NCI-H748 treated with DMSO at 0.1 percent for 48 hours (cell line): ENCODE results near the gene POU2F1.
"Not testable (repeated sequence)": the region's sequence is repeated elsewhere in the genome, so short reads cannot be mapped to it uniquely, and the experiment has no call there.

Experiments used
- DNase-seq: peaks from one replicate; lab custom pipeline; 2025; lab: John Stamatoyannopoulos, UW

The POU2F1 gene

GRCh38 chr1:167231873-167232450 is 11.3 kb downstream of the POU2F1 start:
- no peak for DNase-seq

- DNase-seq = no peak
These were observed 12.1 kb downstream of the POU2F1 start for GRCh38 chr1:167232801-167233200.

GRCh38 chr1:167233373-167233772 is 12.7 kb downstream of the POU2F1 start:
- no peak for DNase-seq

- no peak for DNase-seq
These were observed 16.3 kb downstream of the POU2F1 start for GRCh38 chr1:167237000-167237399.

- DNase-seq = no peak
These were observed 18.0 kb downstream of the POU2F1 start for GRCh38 chr1:167238713-167239112.

- no peak for DNase-seq
These were observed 18.6 kb downstream of the POU2F1 start for GRCh38 chr1:167239257-167239656.

GRCh38 chr1:167244244-167244643 is 23.6 kb downstream of the POU2F1 start:
- no peak for DNase-seq

- not testable (repeated sequence) for DNase-seq
These were observed 24.5 kb downstream of the POU2F1 start for GRCh38 chr1:167245168-167245567.

GRCh38 chr1:167246971-167247370 is 26.3 kb downstream of the POU2F1 start:
- DNase-seq = no peak

GRCh38 chr1:167247754-167248153 is 27.1 kb downstream of the POU2F1 start:
- DNase-seq = no peak

GRCh38 chr1:167248707-167249642 is 28.3 kb downstream of the POU2F1 start:
- no peak for DNase-seq

- no peak for DNase-seq
These were observed 29.0 kb downstream of the POU2F1 start for GRCh38 chr1:167249702-167250101.

GRCh38 chr1:167250482-167250881 is 29.8 kb downstream of the POU2F1 start:
- DNase-seq = no peak

GRCh38 chr1:167251472-167251871 is 30.8 kb downstream of the POU2F1 start:
- no peak for DNase-seq

GRCh38 chr1:167252986-167253385 is 32.3 kb downstream of the POU2F1 start:
- DNase-seq = no peak

GRCh38 chr1:167258858-167259257 is 38.2 kb downstream of the POU2F1 start:
- DNase-seq = no peak

GRCh38 chr1:167262836-167263235 is 42.1 kb downstream of the POU2F1 start:
- no peak for DNase-seq

GRCh38 chr1:167263344-167263743 is 42.7 kb downstream of the POU2F1 start:
- no peak for DNase-seq

GRCh38 chr1:167263819-167264464 is 43.3 kb downstream of the POU2F1 start:
- DNase-seq = no peak

- no peak for DNase-seq
These were observed 46.3 kb downstream of the POU2F1 start for GRCh38 chr1:167266965-167267364.

- DNase-seq = no peak
These were observed 47.7 kb downstream of the POU2F1 start for GRCh38 chr1:167268347-167268787.

GRCh38 chr1:167270349-167271092 is 49.8 kb downstream of the POU2F1 start:
- no peak for DNase-seq
